Endothelial cell of umbilical vein (primary cell): ENCODE data around the gene TRMT2A. TPM values are rescaled to one million over a fixed set of nuclear protein-coding genes. Genes with fewer than 3 reads are reported as not detected.

Source experiments
- BruUV-seq: library from RNA; stranded (reverse); fragments of 400-500 nt; replicated peaks from 2 replicates; lab custom pipeline; 2021; lab: Mats Ljungman, UMichigan
- CTCF ChIA-PET: fragments of 300-600, 350-600 bp; sonication (Branson Sonifier 250); formaldehyde crosslinking; loops from one replicate; lab custom pipeline; 2021; ENCODE audit warnings: antibody characterized with exemption, inconsistent platforms; lab: Charles Lee
- POLR2A ChIA-PET: fragments of 300-600, 350-600 bp; sonication (Branson Sonifier 250); formaldehyde crosslinking; loops from one replicate; lab custom pipeline; 2021; ENCODE audit warnings: antibody characterized with exemption, inconsistent platforms; lab: Charles Lee
- DNase-seq: peaks from one replicate; pipeline ENCODE4 v3.0.0-alpha.2; 2011; ENCODE audit warnings: low read depth, low spot score
- FAIRE-seq: peaks from 2 replicates; lab custom pipeline; 2011; peaks lifted over from hg19 to GRCh38; lab: Jason Lieb, UNC
- H2AFZ ChIP-seq: 2 replicates; pipeline ENCODE4 v1.6.0; 2012; ENCODE audit warnings: low read depth, low read length, control low read depth, inconsistent platforms
- H3K27ac ChIP-seq: 2 replicates; pipeline ENCODE4 v1.5.1; 2011; ENCODE audit warnings: low read depth, mild to moderate bottlenecking, control low read depth, low read length, moderate library complexity; ENCODE audit not compliant: insufficient read depth
- H3K27me3 ChIP-seq, 2 experiments: 2 replicates each; pipeline versions ENCODE4 v1.6.0 to v1.6.1; 2011; ENCODE audit warnings: low read length in 2 of 2, mixed read lengths in 1 of 2; ENCODE audit not compliant: control insufficient read depth in 2 of 2, insufficient read depth in 2 of 2
- H3K36me3 ChIP-seq, 2 experiments: 2 replicates in 1 of 2; 3 replicates in 1 of 2; pipeline ENCODE4 v1.5.1; 2011; ENCODE audit warnings: low read length in 2 of 2, mild to moderate bottlenecking in 1 of 2, moderate library complexity in 1 of 2; ENCODE audit not compliant: control insufficient read depth in 2 of 2, insufficient read depth in 2 of 2; ENCODE audit errors: extremely low read depth in 1 of 2
- H3K4me1 ChIP-seq: 3 replicates; pipeline ENCODE4 v1.5.1; 2011; ENCODE audit warnings: mild to moderate bottlenecking, low read length; ENCODE audit not compliant: control insufficient read depth, insufficient read depth; ENCODE audit errors: extremely low read depth
- H3K4me2 ChIP-seq: 2 replicates; pipeline ENCODE4 v1.6.1; 2011; ENCODE audit warnings: low read length, control low read depth, mixed read lengths; ENCODE audit not compliant: insufficient read depth
- H3K4me3 ChIP-seq, 3 experiments: fragments of 200-600 bp in 1 of 3; sonication (generic), shearing (Covaris generic) in 1 of 3; replicated peaks in 1 of 3; 2 replicates each; pipeline ENCODE4 v1.5.1; 2011 to 2016; ENCODE audit warnings: control low read depth in 3 of 3, low read length in 3 of 3, mild to moderate bottlenecking in 2 of 3, inconsistent platforms in 1 of 3, low read depth in 1 of 3, moderate library complexity in 1 of 3; ENCODE audit not compliant: insufficient read depth in 1 of 3
- H3K79me2 ChIP-seq: 2 replicates; pipeline ENCODE4 v1.6.0; 2012; ENCODE audit warnings: low read length, inconsistent platforms; ENCODE audit not compliant: control insufficient read depth, insufficient read depth
- H3K9ac ChIP-seq: replicated peaks from 2 replicates; pipeline ENCODE3; 2011; ENCODE audit warnings: low read length, control low read depth; ENCODE audit not compliant: insufficient read depth; ENCODE audit errors: extremely low read depth
- H3K9me1 ChIP-seq: replicated peaks from 3 replicates; pipeline ENCODE4 v1.6.0; 2011; ENCODE audit warnings: mild to moderate bottlenecking, low read length; ENCODE audit not compliant: control insufficient read depth, insufficient read depth; ENCODE audit errors: extremely low read depth
- H3K9me3 ChIP-seq: replicated peaks from 2 replicates; pipeline ENCODE4 v1.5.1; 2012; ENCODE audit warnings: low read length, inconsistent platforms; ENCODE audit not compliant: control insufficient read depth, insufficient read depth
- H4K20me1 ChIP-seq: replicated peaks from 2 replicates; pipeline ENCODE3; 2011; ENCODE audit warnings: mild to moderate bottlenecking, low read length; ENCODE audit not compliant: control insufficient read depth, insufficient read depth; ENCODE audit errors: extremely low read depth
- EZH2 ChIP-seq: IDR thresholded peaks from 2 replicates; pipeline ENCODE4 v1.6.1; 2012; ENCODE audit warnings: borderline replicate concordance, low read depth, mild to moderate bottlenecking, moderate library complexity, low read length, inconsistent platforms; ENCODE audit not compliant: severe bottlenecking
- FOS ChIP-seq: IDR thresholded peaks from 2 replicates; pipeline ENCODE4 v1.6.1; 2011; ENCODE audit warnings: mild to moderate bottlenecking, low read length, moderate library complexity, borderline replicate concordance; ENCODE audit not compliant: insufficient read depth
- GATA2 ChIP-seq: IDR thresholded peaks from 2 replicates; pipeline ENCODE4 v1.7.0; 2011; ENCODE audit warnings: low read depth, mild to moderate bottlenecking, moderate library complexity, mixed read lengths, low read length; ENCODE audit not compliant: insufficient read length, insufficient read depth
- JUN ChIP-seq: IDR thresholded peaks from 2 replicates; pipeline ENCODE4 v1.6.1; 2011; ENCODE audit warnings: borderline replicate concordance, low read depth; ENCODE audit not compliant: insufficient read length, insufficient read depth
- MYC ChIP-seq: IDR thresholded peaks from one replicate; pipeline ENCODE4 v1.6.1; 2011; ENCODE audit warnings: mild to moderate bottlenecking, low read depth, low read length
- POLR2A ChIP-seq: IDR thresholded peaks from 2 replicates; pipeline ENCODE4 v1.6.1; 2012; ENCODE audit warnings: low read depth, mild to moderate bottlenecking, control low read depth, low read length
- POLR2AphosphoS5 ChIP-seq: IDR thresholded peaks from 2 replicates; pipeline ENCODE4 v1.6.1; 2012; ENCODE audit warnings: low read depth, mild to moderate bottlenecking, control low read depth, low read length, moderate library complexity; ENCODE audit not compliant: insufficient read depth
- dilution Hi-C: fragments of 300-500 bp; cut with MboI; formaldehyde crosslinking; loops from one replicate; pipeline ENCODE4 v1.15.0; 2019; ENCODE audit warnings: low sequenced_read_pairs; ENCODE audit not compliant: extremely low pct_ligation_motif_present
- intact Hi-C: fragments of 100-400 bp; cut with micrococcal nuclease; formaldehyde crosslinking; loops from one replicate; pipeline ENCODE4 v1.10.0; 2022
- polyA plus RNA-seq, 4 experiments: library from polyadenylated mRNA; depleted of rRNA in 3 of 4; stranded (reverse) in 3 of 4; unstranded in 1 of 4; fragments of >200 nt; gene quantifications; 2 replicates each; pipeline versions ENCODE4 v1.2.1 to v1.2.3, GENCODE V29; 2011 to 2012; ENCODE audit warnings: missing spikeins in 1 of 4
- total RNA-seq: library from RNA; stranded (reverse); gene quantifications from 2 replicates; pipeline ENCODE4 v1.2.3, GENCODE V29; 2021
- TF ChIP-seq, protein P1 (sequence below), 2 donors: IDR thresholded peaks; 1 replicate in 1 of 2; 2 replicates in 1 of 2; pipeline ENCODE4 v1.5.1; 2011; ENCODE audit warnings: low read length in 2 of 2, mild to moderate bottlenecking in 2 of 2, moderate library complexity in 2 of 2, control low read depth in 1 of 2, inconsistent platforms in 1 of 2, low read depth in 1 of 2; ENCODE audit not compliant: insufficient read depth in 1 of 2; ENCODE audit errors: extremely low read depth in 1 of 2
- TF ChIP-seq, protein P2 (sequence below): IDR thresholded peaks from 2 replicates; pipeline ENCODE4 v1.6.1; 2011; ENCODE audit not compliant: insufficient read depth, insufficient read length

Gene TRMT2A
- total and polyA plus RNA-seq, 2 donors (not counting 3 experiments of a cell fraction or from before 2014, with no cell fraction given) = 51.2 to 61.9 TPM

DNA sequence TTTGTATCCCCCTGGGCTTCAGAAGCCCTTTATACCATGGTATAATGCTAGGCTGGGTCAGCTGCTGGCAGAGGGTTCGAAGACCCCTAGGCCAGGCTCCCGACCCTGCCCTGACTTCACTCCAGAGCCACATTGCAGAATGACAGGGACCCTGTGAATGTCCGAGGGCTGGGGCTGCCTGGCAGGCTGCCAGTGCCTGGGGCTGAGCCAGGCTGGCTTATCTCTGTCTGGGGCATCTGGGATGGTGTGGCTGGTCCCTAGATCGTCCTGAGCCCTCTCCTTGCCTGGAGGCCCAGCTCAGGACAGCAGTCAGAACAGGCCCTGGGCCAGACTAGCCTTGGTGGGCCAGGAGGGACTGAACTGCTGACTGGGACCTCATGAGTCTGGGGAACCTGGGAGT is 18.2 kb upstream of the TRMT2A start:
- no peaks in the 10 kb centered on the region for H3K27me3 ChIP-seq
- DNase-seq = no peak
- H2AFZ ChIP-seq = no peak overlapping the region
- H3K27ac ChIP-seq = no peak overlapping the region
- CTCF ChIA-PET = no interaction called here
- intact Hi-C loops (no loop called here), dilution Hi-C loops (no loop called here)
- POLR2A ChIA-PET = no interaction called here
- no peak overlapping the region for H3K4me3 ChIP-seq
- H3K9me1 ChIP-seq = no peaks in the 10 kb centered on the region
- BruUV-seq = no TSS peak
- peaks cover 6% of the 10 kb centered on the region for H3K4me1 ChIP-seq
- no peak for FAIRE-seq
- H3K4me2 ChIP-seq = no peak overlapping the region
- no peak overlapping the region for H3K9ac ChIP-seq
- peaks cover 65% of the 10 kb centered on the region for H3K79me2 ChIP-seq
- no peaks in the 10 kb centered on the region for H4K20me1 ChIP-seq
- H3K36me3 ChIP-seq = peaks cover 3 to 6% of the 10 kb centered on the region in 2 experiments
- TF ChIP-seq, protein P1, sequence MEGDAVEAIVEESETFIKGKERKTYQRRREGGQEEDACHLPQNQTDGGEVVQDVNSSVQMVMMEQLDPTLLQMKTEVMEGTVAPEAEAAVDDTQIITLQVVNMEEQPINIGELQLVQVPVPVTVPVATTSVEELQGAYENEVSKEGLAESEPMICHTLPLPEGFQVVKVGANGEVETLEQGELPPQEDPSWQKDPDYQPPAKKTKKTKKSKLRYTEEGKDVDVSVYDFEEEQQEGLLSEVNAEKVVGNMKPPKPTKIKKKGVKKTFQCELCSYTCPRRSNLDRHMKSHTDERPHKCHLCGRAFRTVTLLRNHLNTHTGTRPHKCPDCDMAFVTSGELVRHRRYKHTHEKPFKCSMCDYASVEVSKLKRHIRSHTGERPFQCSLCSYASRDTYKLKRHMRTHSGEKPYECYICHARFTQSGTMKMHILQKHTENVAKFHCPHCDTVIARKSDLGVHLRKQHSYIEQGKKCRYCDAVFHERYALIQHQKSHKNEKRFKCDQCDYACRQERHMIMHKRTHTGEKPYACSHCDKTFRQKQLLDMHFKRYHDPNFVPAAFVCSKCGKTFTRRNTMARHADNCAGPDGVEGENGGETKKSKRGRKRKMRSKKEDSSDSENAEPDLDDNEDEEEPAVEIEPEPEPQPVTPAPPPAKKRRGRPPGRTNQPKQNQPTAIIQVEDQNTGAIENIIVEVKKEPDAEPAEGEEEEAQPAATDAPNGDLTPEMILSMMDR (IDR thresholded peaks at IDR 0.05; ENCODE audit: extremely low read depth in 1 of 2, insufficient read depth in 1 of 2, low read depth in 1 of 2, low read length in 2 of 2) = no peak
- TF ChIP-seq FOS = no peak
- TF ChIP-seq GATA2 = no peak
- TF ChIP-seq POLR2A = no peak
- no peak for TF ChIP-seq JUN
- no peak for TF ChIP-seq MYC
- TF ChIP-seq, protein P2, sequence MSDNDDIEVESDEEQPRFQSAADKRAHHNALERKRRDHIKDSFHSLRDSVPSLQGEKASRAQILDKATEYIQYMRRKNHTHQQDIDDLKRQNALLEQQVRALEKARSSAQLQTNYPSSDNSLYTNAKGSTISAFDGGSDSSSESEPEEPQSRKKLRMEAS = no peak
- TF ChIP-seq EZH2 = no peak
- TF ChIP-seq POLR2AphosphoS5 = no peak
- no peaks in the 10 kb centered on the region for H3K9me3 ChIP-seq
